Measurements from ENCODE around the gene SHF.

Gene SHF

DNA sequence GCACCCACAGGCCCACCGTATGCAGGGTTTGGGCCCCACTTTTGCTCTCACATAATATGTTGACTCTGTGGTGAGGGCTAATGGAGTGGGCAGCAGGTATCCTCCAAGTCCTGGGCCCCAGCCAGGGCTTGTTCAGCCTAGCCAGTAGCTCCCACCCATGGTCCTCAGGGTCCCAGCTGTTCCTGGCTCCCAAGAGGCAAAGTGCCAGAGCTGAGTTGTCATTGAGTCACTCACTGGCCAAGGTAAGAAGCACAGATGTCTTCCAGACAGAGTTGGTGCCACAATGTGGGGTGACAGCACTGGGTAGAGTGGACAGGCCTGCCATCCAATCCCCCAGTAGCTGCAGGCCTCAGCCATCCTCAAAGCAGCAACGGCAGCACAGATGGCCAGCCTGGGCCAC, 4.3 kb downstream of the SHF start:
- no peak for DNase-seq (ENCODE audit: extremely low read depth, insufficient read length)
- Histone ChIP-seq H3K27me3 (replicated peaks; ENCODE audit: control insufficient read depth, insufficient read depth, low read length) (no peaks in the 10 kb centered on the region; the same call in 1 of the 2 replicates), H3K36me3 (ENCODE audit: control insufficient read depth, insufficient read depth, low read length) (no peaks in the 10 kb centered on the region), H3K4me3 (replicated peaks; ENCODE audit: low read depth, low read length) (no peak overlapping the region)
- TF ChIP-seq, protein P1, sequence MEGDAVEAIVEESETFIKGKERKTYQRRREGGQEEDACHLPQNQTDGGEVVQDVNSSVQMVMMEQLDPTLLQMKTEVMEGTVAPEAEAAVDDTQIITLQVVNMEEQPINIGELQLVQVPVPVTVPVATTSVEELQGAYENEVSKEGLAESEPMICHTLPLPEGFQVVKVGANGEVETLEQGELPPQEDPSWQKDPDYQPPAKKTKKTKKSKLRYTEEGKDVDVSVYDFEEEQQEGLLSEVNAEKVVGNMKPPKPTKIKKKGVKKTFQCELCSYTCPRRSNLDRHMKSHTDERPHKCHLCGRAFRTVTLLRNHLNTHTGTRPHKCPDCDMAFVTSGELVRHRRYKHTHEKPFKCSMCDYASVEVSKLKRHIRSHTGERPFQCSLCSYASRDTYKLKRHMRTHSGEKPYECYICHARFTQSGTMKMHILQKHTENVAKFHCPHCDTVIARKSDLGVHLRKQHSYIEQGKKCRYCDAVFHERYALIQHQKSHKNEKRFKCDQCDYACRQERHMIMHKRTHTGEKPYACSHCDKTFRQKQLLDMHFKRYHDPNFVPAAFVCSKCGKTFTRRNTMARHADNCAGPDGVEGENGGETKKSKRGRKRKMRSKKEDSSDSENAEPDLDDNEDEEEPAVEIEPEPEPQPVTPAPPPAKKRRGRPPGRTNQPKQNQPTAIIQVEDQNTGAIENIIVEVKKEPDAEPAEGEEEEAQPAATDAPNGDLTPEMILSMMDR (IDR thresholded peaks at IDR 0.05; ENCODE audit: insufficient read depth, low read length, poor library complexity, severe bottlenecking) = no peak

DNA sequence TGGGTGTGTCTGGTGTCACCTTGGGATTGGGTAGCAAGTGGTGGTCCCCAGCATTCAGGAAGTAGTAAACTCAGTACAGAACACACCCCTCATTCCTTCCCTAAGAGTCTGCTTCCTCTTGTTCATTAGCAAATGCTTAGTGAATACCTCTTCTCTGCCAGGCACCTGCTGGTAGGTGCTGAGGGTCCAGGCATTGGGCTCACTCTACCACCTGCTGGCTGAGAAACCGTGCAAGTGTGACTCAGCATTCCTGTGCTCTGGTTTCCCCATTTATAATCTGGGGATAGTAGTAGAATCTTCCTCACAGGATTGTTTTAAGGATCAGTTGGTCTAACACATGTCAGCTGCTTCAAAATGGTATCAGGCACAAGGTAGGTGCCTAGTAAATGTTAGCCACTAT, 4.8 kb downstream of the SHF start:
- H3K36me3 ChIP-seq (ENCODE audit: control insufficient read depth, insufficient read depth, low read length) = no peaks in the 10 kb centered on the region
- H3K4me3 ChIP-seq (replicated peaks; ENCODE audit: low read depth, low read length) = no peak overlapping the region
- H3K27me3 ChIP-seq (replicated peaks; ENCODE audit: control insufficient read depth, insufficient read depth, low read length) = no peaks in the 10 kb centered on the region; the same call in 1 of the 2 replicates
- no peak for DNase-seq (ENCODE audit: extremely low read depth, insufficient read length)
- TF ChIP-seq, protein P1 (IDR thresholded peaks at IDR 0.05; ENCODE audit: insufficient read depth, low read length, poor library complexity, severe bottlenecking) = no peak

GRCh38 chr15:45181491-45182285, 6.1 kb downstream of the SHF start:
- no peak for DNase-seq (ENCODE audit: extremely low read depth, insufficient read length)
- H3K36me3 ChIP-seq (ENCODE audit: control insufficient read depth, insufficient read depth, low read length) = no peaks in the 10 kb centered on the region
- TF ChIP-seq, protein P1 (IDR thresholded peaks at IDR 0.05; ENCODE audit: insufficient read depth, low read length, poor library complexity, severe bottlenecking) = no peak
- H3K27me3 ChIP-seq (replicated peaks; ENCODE audit: control insufficient read depth, insufficient read depth, low read length) = no peaks in the 10 kb centered on the region
- H3K4me3 ChIP-seq (replicated peaks; ENCODE audit: low read depth, low read length) = no peak overlapping the region

- DNase-seq (ENCODE audit: extremely low read depth, insufficient read length) = no peak
- no peaks in the 10 kb centered on the region for H3K36me3 ChIP-seq (ENCODE audit: control insufficient read depth, insufficient read depth, low read length)
- no peaks in the 10 kb centered on the region for H3K27me3 ChIP-seq (replicated peaks; ENCODE audit: control insufficient read depth, insufficient read depth, low read length)
- TF ChIP-seq, protein P1 (IDR thresholded peaks at IDR 0.05; ENCODE audit: insufficient read depth, low read length, poor library complexity, severe bottlenecking) = no peak
- no peak overlapping the region for H3K4me3 ChIP-seq (replicated peaks; ENCODE audit: low read depth, low read length)
Measured at GRCh38 chr15:45180648-45181436, 6.9 kb downstream of the SHF start.

- TF ChIP-seq, protein P1 (IDR thresholded peaks at IDR 0.05; ENCODE audit: insufficient read depth, low read length, poor library complexity, severe bottlenecking) = no peak
- Histone ChIP-seq H3K4me3 (replicated peaks; ENCODE audit: low read depth, low read length) (no peak overlapping the region), H3K27me3 (replicated peaks; ENCODE audit: control insufficient read depth, insufficient read depth, low read length) (no peaks in the 10 kb centered on the region), H3K36me3 (ENCODE audit: control insufficient read depth, insufficient read depth, low read length) (no peaks in the 10 kb centered on the region)
- DNase-seq (ENCODE audit: extremely low read depth, insufficient read length) = no peak
Measured at GRCh38 chr15:45180201-45180600, 7.6 kb downstream of the SHF start.

All from GM06990 (cell line).